Neural progenitor cell (in vitro differentiated cells): Measurements from ENCODE around the gene TBX10.

Source experiments
- EZH2 ChIP-seq: fragments of 200-600 bp; sonication (generic); IDR thresholded peaks from 2 replicates; pipeline ENCODE4 v1.6.1; 2017; ENCODE audit warnings: antibody characterized with exemption, mild to moderate bottlenecking, moderate library complexity
- TF ChIP-seq, protein P1 (sequence below): fragments of 200-600 bp; sonication (generic); IDR thresholded peaks from 2 replicates; pipeline ENCODE4 v1.5.1; 2017; ENCODE audit warnings: antibody characterized with exemption, mild to moderate bottlenecking

DNA sequence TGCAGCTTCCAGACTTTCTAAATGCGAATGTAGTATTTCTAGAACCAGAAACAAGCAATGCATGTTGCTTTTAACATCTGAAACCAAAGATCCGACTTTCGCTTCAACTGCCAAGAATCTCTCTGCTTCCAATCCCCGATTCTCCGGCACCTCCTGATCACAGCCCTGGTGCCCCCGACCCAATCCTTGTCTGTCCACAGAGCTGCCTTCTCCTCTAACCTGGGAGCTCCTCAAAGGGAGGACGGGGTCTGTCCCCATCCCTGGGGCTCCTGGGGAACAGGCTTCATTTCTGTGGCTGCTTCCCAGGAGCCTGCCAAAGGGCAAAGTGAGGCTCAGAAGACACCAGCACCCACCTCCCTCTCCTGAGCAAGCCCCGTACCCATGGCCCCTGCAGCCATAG, 34.3 kb upstream of the TBX10 start:
- TF ChIP-seq, protein P1, sequence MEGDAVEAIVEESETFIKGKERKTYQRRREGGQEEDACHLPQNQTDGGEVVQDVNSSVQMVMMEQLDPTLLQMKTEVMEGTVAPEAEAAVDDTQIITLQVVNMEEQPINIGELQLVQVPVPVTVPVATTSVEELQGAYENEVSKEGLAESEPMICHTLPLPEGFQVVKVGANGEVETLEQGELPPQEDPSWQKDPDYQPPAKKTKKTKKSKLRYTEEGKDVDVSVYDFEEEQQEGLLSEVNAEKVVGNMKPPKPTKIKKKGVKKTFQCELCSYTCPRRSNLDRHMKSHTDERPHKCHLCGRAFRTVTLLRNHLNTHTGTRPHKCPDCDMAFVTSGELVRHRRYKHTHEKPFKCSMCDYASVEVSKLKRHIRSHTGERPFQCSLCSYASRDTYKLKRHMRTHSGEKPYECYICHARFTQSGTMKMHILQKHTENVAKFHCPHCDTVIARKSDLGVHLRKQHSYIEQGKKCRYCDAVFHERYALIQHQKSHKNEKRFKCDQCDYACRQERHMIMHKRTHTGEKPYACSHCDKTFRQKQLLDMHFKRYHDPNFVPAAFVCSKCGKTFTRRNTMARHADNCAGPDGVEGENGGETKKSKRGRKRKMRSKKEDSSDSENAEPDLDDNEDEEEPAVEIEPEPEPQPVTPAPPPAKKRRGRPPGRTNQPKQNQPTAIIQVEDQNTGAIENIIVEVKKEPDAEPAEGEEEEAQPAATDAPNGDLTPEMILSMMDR = no peak
- TF ChIP-seq EZH2 = no peak
